Skin epidermis (tissue), 12 donors: ENCODE measurements around the gene IQSEC1.

Source experiments
- H3K27ac ChIP-seq, 21 experiments: fragments of 200-600 bp; sonication (generic) in 11 of 21; one replicate each; pipeline ENCODE4 v1.5.0; 2020; ENCODE audit warnings: mild to moderate bottlenecking in 3 of 21, inconsistent platforms in 2 of 21, moderate library complexity in 2 of 21
- H3K4me3 ChIP-seq, 7 experiments: fragments of 200-600 bp; sonication (generic) in 2 of 7; one replicate each; pipeline ENCODE4 v1.5.0; 2020; ENCODE audit warnings: inconsistent platforms in 2 of 7, mild to moderate bottlenecking in 2 of 7, moderate library complexity in 1 of 7

The IQSEC1 gene

DNA sequence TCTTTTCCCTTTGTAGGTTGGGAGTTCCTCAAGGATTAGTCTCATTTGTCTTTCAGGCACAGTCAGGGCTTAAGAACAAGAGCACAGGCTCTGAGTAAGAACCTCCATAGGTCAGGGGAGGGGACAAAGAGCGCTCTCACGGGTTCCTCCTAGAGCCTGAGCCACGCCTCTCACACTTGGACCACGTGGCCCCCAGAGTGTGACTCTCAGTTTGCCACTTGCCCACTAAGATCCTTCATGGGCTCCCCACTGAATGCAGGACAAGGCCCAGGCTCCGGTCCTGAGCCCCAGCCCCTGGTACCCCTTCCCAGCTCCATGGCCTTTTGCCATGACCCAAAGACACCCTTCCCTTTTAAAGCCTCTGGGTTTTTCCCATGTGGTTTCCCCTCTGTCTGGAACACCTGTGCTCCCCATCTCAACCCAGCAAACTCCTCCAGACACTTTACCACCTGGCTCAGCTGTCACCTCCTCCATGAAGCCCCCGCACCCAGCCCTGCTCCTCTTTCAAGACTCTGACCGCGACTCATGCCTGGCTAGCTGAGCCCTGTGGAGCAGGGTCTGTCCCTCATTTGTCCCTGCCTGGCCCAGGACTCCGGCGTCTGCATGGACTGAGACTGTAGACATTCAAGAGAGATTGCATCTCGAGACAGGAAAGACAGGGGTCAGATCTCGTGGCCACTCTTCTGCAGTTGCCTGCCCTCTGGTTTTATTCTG lies 32.7 kb downstream of the IQSEC1 start:
- no peak overlapping the region for H3K4me3 ChIP-seq
- H3K27ac ChIP-seq, result no peak overlapping the region

DNA sequence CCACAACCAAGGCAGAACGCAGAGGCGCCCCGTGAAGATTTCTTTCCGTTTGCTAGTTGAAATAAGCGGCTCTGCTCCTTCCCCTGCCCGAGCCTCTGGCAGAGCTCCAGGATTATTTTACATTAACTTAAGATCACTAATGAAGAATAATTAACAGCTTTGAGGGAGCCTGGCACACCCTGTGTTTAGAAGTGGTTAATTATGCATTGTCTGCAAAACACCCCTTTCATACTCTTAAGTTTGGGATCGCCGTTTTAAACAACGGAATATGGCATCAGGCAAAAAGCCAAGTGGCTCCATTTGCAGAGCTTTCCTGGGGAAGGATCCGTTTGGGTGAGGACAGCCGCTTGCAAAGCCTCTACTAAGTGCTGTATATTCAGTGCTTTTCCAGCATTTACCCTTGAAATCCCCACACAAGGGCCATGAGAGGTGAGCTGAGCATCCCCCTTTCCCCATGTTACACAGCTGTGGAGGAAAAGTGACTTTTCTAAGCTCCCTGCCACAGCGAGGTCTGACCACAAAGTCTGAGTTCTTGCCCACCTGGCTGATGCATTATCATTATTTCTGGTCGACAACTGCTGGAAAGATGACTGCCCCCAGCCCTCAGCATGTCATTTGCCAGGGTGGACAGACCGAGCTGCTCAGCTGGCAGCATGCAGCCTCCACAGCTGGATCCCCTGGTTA lies 33.9 kb downstream of the IQSEC1 start:
- no peak overlapping the region for H3K27ac ChIP-seq

DNA sequence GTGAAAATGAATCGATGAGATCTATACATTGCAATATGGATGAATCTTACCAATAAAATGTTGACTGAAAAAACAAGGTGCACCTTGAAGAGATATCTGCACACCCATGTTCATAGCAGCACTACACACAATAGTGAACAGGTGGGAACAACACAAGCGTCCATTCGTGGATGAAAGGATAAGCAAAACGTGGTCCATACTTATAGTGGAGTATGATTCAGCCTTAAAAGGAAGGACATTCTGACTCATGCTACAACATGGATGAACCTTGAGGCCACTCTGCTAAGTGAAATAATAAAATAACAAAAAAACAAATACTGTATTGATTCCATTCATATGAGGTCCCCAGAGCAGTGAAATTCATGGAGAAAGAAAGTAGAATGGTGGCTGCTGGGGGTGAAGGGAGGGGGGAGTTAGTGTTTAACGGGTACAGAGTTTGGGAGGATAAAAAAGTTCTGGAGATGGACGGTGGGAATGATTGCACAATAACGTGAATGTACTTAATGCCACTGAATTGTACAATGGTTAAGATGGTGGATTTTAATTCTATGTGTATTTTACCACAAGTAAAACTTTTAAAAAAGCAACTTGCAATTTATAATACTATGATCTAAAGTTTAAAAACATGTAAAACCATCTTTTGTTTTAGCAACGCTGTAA lies 35.6 kb downstream of the IQSEC1 start:
- Histone ChIP-seq H3K4me3 (no peak overlapping the region), H3K27ac (no peak overlapping the region)

More for the DNA sequence above, 33.9 kb downstream of the IQSEC1 start:
- H3K4me3 ChIP-seq, result no peak overlapping the region

DNA sequence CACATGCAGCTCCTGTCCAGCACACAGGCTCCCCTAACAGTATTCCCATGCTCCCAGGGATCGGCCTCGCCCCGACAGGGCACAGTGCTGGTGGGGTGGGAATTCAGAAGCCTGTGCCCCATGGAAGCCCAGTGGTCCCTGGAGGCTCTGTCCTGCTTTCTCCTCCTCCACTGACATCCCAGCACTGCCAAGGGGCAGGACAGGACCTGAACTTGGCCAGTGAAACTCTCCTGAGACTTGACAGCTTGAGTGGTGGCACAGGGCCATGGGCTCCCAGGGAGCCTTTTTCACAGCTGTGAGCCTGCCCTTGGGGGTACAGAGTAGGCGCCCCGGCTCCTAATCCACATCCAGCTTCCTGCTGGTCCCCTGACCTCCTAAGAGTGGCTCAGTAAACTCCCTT lies 38.4 kb downstream of the IQSEC1 start:
- no peak overlapping the region for H3K4me3 ChIP-seq

DNA sequence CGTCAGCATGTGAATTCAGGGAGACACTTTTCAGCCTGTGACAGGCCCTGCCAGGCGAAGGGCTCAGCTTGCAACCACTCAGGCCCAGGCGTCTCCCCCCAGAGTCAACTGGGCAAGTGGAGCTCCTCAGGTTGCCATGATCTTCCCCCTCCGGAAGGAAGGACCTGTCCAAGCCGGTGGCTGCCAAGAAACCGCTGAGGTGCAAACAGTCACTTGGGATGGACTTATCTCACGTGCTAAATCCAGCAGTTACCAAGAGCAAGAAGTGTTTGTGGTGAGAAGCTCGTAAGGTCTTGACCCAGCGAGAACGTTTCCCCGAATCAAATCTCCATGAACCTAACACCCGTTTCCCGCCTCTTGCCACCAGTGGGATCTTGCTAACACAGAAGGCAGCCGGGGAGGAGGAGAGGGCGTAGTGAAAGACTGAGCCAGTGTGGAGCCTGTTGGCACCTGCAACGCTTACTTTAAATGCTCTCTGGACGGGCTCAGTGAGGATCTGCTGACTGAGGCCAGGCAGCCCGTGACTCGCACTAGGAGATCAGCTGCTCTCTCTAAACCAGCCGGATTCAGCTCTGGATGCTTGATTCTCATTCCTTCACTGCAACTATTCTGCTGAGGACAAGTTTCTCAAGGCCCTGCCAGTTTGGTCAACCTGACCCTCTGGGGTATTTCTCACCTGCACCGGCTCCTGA lies 39.0 kb downstream of the IQSEC1 start:
- Histone ChIP-seq H3K27ac (no peak overlapping the region), H3K4me3 (no peak overlapping the region)

More for the DNA sequence above, 38.4 kb downstream of the IQSEC1 start:
- no peak overlapping the region for H3K27ac ChIP-seq

DNA sequence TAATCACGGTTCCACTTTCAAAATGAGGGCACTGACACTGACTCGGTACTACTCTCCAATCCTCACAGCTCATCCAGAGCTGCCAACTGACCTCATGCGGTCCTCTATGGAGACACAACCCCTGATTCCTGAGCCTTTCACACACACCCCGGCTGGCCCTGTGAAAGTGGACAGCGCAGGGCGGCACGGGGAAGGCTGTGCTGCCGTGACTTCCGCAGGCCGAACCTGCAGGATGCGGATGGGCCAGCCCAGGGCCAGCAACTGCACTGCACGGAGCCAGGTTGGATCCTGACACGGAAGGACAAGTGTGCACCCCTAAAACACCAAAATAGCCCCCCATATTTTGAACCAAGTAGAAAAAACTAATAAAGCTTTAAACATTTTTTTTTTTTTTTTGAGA lies 41.0 kb downstream of the IQSEC1 start:
- no peak overlapping the region for H3K27ac ChIP-seq
- H3K4me3 ChIP-seq, result no peak overlapping the region

DNA sequence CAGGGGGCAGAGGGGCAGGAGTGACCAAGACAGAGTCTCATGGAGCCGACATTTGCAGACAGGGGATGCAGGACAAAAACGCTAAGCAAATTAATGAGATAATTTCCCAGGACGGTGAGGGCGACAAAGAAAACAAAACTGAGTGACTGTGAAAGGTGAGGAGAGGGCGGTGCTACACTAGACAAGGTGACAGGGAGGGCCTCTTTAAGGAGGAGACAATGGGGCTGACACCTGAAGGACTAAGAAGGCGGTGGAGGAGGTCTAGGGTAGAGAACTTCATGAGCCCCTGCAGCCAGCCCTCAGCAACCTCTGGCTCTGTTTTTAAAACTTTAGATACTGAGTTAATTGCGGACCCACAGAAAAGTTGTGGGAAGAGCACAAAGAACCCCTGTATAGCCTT lies 41.6 kb downstream of the IQSEC1 start:
- H3K27ac ChIP-seq, result no peak overlapping the region
- H3K4me3 ChIP-seq, result no peak overlapping the region

DNA sequence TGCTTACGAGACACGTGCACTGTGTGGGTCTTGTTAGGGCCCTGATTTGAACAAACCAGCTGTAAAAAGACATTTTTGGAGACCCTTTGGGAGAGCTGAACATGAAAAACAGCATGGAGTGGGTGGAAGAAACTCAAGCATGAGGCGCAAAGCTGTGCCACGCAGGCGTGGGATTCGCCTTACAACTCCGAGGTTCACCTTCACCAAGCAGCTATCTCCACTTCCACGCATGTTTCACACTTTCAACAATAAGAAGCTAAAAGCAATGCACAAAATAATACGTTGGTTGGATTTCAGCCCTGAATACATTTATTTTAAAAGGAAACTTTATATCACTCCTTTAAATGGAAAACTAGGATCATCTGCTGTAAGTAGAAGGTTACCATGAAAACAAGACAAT lies 42.5 kb downstream of the IQSEC1 start:
- Histone ChIP-seq H3K27ac (no peak overlapping the region), H3K4me3 (no peak overlapping the region)

DNA sequence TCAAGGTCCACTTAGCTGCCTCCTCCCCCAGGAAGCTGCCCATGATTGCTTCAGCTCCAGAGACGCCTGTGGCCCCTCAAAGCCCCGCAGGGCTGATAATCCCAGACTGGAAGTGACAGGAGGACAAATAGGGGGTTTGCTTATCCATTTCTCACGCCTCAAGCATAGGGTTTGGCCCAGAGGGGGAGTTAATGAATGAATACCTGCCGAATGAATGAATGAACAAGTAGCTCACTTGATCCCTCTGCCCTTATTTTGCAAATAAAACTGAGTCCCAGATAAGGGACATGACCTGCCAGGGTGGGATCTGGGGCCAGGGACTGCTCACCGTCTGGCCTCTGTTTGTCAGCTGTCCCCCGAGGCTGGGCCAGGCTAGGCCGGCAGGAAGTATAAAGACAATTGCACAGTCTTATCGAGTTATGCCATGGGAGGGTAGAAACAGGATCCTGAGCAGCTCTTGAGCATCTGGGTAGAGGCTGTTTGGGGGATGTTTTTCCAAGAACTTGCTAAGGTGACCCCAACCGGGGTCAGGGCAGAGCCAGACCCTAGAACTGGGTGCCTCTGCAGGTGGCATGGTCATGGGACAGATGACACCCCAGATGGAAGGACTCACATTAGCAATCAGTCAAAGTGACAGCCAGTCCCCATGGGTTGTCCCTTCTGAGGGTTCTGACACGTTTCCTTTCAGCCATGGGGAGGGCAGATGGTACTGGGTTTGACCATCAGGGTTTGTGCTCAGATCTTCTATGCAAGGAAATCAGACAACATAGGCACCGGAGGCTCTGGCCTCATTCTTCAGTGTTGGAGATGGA lies 45.0 kb downstream of the IQSEC1 start:
- Histone ChIP-seq H3K4me3 (no peak overlapping the region), H3K27ac (no peak overlapping the region)

DNA sequence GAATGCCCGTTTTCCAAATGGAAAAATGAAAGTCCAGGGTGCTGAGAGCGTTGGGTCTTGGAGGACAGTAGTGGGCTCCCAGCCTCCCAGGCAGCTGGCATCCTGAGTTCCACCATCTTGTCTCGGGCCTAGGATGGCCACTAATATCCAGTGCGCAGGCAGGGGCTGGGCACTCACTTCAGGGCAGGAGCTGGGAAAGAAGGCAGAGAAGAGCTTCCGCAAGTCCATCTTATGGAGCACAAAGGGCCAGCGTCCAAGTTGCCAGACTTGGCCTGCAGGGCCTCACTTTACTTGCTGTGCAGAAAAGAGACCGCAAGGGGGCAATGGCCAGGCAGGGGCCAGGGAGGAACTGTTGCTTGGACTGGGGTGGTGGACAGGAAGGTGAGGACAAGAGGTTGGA lies 46.1 kb downstream of the IQSEC1 start:
- H3K4me3 ChIP-seq, result no peak overlapping the region
- H3K27ac ChIP-seq, result no peak overlapping the region

DNA sequence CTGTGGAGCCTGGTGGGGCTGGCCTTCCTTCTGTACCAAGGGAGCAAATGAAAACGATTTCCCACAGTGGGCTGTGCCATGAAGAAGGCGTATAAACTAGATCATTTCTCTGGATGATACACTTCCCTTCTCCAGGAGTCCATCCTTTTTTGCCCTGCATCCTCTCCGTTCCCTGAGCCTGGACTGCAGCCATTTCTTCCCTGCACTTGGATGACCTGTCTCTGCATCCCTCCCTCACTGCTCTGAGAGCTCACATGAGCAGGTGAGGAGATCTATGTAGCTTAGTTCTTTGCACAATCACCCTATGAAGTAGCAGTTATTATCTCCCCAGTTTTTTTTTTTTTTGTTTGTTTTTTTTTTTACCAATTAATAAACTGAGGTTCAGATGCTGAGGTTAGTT lies 46.7 kb downstream of the IQSEC1 start:
- H3K27ac ChIP-seq, result no peak overlapping the region

DNA sequence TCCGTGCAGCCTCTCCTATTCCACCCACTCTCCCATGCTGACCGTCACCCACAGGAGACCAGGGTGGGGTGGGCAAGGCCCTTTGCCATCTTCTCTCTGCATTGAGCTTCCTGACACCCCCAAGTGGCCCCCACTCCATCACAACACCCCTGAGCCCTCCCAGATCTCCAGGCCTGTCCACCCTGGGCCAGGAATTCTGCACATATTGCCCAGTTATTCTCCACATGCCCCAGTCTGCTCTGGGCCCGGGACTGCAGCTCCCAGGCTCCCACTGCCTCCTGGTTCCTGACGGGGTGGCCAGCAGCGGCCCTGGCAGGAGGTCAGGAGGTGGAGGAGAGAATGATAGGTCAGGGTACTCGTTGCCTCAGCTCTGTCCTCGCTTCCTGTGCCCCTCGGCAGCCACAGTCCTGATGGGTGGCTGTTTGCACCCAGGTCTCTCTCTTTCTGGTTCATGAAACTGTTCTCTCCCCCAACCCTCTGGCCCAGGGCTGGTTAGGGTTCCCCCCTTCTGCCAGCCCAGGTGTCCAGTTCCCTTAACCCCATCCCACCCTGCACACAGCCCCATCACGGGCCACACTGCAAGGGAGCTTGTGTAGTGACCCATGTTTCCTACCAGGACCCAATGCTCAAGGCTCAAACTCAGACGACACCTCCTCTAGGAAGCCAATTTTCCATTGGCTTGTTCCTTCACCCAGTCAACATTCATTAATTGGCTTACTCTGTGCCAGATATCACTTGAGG lies 47.3 kb downstream of the IQSEC1 start:
- H3K27ac ChIP-seq, result peak overlapping the region in 2 of 21 experiments; percentile 29 to 31

More for the DNA sequence above, 46.7 kb downstream of the IQSEC1 start:
- H3K4me3 ChIP-seq, result no peak overlapping the region

DNA sequence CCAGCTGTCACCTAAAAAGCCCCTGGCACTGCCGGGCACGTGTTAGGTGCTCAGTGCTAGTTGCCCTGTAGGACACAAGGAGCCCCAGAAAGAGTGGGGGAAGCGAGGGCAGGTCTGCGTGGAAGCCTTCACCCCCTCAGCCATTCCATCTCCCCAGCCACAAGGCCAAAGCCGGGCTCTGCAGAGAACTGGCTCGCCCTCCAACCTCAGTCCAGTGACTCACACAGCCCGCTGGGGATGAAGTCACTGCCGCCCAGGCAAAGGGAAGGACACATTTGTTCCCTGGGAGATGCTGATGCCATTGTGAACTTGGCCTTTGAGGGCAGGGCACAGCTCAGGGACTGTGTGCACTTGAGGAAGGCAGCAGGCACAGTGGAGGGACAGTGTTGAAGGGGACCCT lies 48.1 kb downstream of the IQSEC1 start:
- Histone ChIP-seq H3K4me3 (no peak overlapping the region), H3K27ac (peak overlapping the region in 3 of 21 experiments; percentile 12 to 42 (median 37))

More for the DNA sequence above, 47.3 kb downstream of the IQSEC1 start:
- H3K4me3 ChIP-seq, result no peak overlapping the region

DNA sequence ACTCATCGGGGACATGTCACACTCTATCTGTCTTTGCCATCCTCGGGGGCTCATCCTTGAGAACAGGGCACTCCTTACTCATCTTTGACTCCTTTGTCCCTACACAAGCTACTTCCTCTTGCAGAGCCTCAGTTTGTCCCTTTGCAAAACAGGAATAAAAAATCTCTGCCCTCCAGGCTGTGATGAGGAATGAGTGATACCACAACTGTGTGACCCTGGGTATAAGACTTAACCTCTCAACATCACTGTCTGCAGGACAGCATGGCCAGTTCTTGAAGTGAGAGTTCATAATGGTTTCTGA lies 48.5 kb downstream of the IQSEC1 start:
- H3K27ac ChIP-seq, result peak overlapping the region in 3 of 21 experiments; percentile 12 to 42 (median 37)

DNA sequence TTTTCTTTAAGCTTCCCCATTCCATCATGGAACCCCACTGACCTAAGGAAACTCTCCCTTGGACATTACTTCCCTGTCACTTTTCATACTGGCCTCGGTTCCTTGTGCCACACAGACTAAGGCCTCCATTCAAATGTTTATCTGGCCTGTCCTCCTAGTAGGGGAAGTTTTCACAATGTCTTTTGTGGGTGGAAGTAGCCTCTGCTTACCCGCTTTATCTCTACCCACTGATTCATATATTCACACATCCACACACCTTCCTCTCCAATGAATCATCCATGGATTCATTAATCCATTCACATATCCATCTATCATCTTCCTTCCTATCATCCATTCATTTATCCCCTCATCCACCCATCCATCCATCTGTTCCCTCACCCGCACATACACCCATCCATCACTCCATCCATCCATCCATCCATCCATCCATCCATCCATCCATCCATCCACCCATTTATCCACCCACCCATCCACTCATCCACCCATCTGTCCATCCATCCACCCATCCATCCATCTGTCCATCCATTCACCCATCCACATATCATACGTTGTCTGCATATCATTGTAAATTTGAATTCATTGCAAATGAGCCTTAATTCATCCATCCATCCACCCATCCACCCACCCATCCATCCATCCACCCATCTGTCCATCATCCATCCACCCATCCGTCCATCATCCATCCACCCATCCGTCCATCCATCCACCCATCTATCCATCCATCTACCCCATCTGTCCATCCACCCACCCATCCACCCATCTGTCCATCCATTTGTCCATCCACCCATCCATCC lies 49.1 kb downstream of the IQSEC1 start:
- Histone ChIP-seq H3K27ac (peak overlapping the region in 1 of 21 experiments; percentile 37), H3K4me3 (no peak overlapping the region)

More for the DNA sequence above, 48.5 kb downstream of the IQSEC1 start:
- H3K4me3 ChIP-seq, result no peak overlapping the region

DNA sequence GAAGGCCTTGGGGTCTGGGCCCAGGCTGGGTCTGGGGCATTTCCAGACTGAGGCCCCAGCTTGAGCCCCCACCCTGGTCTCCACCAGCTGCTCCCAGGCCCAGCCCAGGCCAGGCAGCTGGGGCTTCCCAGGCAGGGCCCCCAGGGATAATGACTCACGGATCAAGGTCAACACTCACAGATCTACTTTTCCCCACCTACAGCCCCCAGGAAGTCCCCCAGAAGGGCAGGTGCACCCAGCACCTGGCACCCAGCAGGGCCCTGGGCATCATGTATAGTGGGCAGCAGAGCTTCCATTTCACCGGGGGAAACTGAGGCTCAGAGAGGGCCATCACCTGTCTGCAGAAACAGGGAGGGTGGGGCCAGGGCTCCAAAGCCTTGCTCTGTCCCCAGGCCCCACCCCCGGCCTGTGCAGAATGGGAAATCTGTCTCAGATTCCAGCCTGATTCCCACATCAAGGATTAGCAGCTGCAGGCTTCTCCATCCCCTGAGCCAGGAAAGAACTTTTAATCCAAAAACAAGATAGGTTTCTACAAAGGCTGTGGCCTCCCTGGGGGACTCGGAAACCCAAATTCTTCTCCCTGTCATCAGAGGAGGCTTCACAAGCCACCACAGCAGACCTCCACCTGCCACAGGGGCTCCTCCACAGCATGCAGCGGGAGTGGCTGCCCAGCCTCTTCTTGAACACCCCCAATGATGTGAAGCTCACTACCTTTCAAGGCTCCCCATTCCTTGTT lies 49.8 kb downstream of the IQSEC1 start:
- Histone ChIP-seq H3K27ac (peak overlapping the region in 7 of 21 experiments; percentile 1 to 54 (median 30)), H3K4me3 (no peak overlapping the region)
